ENCODE data around the gene PLA2G2F. TPM values are rescaled to one million over a fixed set of nuclear protein-coding genes. Genes with fewer than 3 reads are reported as not detected.

Gene PLA2G2F
- total RNA-seq, 1 donor from 2014 or later: not detected

- Mint-ChIP-seq H3K27me3 (ENCODE audit: low read depth) (peaks cover 25% of the 10 kb centered on the region), H3K27ac (peak overlapping the region; percentile 23), H3K4me1 (peaks cover 33% of the 10 kb centered on the region), H3K4me3 (peak overlapping the region; percentile 76), H3K36me3 (peaks cover under 1% of the 10 kb centered on the region), H3K9me3 (no peaks in the 10 kb centered on the region)
- TF ChIP-seq, protein P1, sequence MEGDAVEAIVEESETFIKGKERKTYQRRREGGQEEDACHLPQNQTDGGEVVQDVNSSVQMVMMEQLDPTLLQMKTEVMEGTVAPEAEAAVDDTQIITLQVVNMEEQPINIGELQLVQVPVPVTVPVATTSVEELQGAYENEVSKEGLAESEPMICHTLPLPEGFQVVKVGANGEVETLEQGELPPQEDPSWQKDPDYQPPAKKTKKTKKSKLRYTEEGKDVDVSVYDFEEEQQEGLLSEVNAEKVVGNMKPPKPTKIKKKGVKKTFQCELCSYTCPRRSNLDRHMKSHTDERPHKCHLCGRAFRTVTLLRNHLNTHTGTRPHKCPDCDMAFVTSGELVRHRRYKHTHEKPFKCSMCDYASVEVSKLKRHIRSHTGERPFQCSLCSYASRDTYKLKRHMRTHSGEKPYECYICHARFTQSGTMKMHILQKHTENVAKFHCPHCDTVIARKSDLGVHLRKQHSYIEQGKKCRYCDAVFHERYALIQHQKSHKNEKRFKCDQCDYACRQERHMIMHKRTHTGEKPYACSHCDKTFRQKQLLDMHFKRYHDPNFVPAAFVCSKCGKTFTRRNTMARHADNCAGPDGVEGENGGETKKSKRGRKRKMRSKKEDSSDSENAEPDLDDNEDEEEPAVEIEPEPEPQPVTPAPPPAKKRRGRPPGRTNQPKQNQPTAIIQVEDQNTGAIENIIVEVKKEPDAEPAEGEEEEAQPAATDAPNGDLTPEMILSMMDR (IDR thresholded peaks at IDR 0.05; ENCODE audit: unreplicated experiment): no peak
- DNase-seq (ENCODE audit: low spot score in 2 of 2, unreplicated experiment in 2 of 2): no peak
Measured at GRCh38 chr1:20187103-20187812, 48.1 kb downstream of the PLA2G2F start.

DNA sequence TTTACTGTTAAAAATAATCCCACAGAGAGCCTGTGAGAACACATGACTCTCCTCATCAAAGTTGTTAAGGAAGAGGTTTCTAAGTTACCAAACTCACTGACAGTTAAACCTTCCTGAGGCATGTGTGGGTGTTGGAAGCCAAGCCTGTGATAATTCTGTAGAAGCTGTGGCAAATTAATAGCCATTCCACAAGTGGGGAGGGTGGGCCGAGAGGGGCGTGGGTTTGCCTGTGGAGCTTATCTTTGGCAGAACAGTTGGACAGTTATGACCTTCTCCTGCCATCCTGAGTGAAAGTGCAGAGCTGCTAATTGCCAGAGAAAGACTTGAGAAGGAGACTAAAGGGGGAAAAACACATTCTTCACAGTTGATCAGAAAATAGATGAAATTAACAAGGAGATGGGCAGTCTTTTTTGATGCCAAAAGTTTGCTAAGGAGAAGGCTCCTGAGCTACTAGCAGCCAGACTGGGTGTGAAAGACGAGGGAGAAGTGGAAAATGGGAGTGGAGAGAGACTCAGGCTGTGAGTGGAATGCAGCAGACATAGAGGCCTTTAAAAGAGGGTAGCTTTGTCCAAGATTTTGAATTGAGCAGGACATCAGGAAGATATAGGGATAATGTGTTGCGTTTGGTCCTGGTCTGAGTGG, 48.8 kb downstream of the PLA2G2F start:
- no peaks in the 10 kb centered on the region for H3K9me3 Mint-ChIP-seq
- H3K4me3 Mint-ChIP-seq: no peak overlapping the region
- peaks cover 3% of the 10 kb centered on the region for H3K36me3 Mint-ChIP-seq
- peak overlapping the region; percentile 8 for H3K27ac Mint-ChIP-seq
- DNase-seq (ENCODE audit: low spot score in 2 of 2, unreplicated experiment in 2 of 2): no peak
- peaks cover 33% of the 10 kb centered on the region for H3K4me1 Mint-ChIP-seq
- TF ChIP-seq, protein P1 (IDR thresholded peaks at IDR 0.05; ENCODE audit: unreplicated experiment): no peak
- peaks cover 27% of the 10 kb centered on the region for H3K27me3 Mint-ChIP-seq (ENCODE audit: low read depth)

GRCh38 chr1:20188455-20188817, 49.3 kb downstream of the PLA2G2F start:
- DNase-seq (ENCODE audit: low spot score in 2 of 2, unreplicated experiment in 2 of 2): no peak
- H3K27ac Mint-ChIP-seq: no peak overlapping the region
- H3K4me1 Mint-ChIP-seq: peaks cover 33% of the 10 kb centered on the region
- H3K36me3 Mint-ChIP-seq: peaks cover 3% of the 10 kb centered on the region
- TF ChIP-seq, protein P1 (IDR thresholded peaks at IDR 0.05; ENCODE audit: unreplicated experiment): no peak
- peaks cover 27% of the 10 kb centered on the region for H3K27me3 Mint-ChIP-seq (ENCODE audit: low read depth)
- no peaks in the 10 kb centered on the region for H3K9me3 Mint-ChIP-seq
- no peak overlapping the region for H3K4me3 Mint-ChIP-seq

GRCh38 chr1:20189664-20190063, 50.5 kb downstream of the PLA2G2F start:
- no peak overlapping the region for H3K27ac Mint-ChIP-seq
- H3K27me3 Mint-ChIP-seq (ENCODE audit: low read depth): peaks cover 25% of the 10 kb centered on the region
- DNase-seq (ENCODE audit: low spot score in 2 of 2, unreplicated experiment in 2 of 2): no peak
- peaks cover 3% of the 10 kb centered on the region for H3K36me3 Mint-ChIP-seq
- peaks cover 36% of the 10 kb centered on the region for H3K4me1 Mint-ChIP-seq
- no peak overlapping the region for H3K4me3 Mint-ChIP-seq
- H3K9me3 Mint-ChIP-seq: no peaks in the 10 kb centered on the region
- TF ChIP-seq, protein P1 (IDR thresholded peaks at IDR 0.05; ENCODE audit: unreplicated experiment): no peak

DNA sequence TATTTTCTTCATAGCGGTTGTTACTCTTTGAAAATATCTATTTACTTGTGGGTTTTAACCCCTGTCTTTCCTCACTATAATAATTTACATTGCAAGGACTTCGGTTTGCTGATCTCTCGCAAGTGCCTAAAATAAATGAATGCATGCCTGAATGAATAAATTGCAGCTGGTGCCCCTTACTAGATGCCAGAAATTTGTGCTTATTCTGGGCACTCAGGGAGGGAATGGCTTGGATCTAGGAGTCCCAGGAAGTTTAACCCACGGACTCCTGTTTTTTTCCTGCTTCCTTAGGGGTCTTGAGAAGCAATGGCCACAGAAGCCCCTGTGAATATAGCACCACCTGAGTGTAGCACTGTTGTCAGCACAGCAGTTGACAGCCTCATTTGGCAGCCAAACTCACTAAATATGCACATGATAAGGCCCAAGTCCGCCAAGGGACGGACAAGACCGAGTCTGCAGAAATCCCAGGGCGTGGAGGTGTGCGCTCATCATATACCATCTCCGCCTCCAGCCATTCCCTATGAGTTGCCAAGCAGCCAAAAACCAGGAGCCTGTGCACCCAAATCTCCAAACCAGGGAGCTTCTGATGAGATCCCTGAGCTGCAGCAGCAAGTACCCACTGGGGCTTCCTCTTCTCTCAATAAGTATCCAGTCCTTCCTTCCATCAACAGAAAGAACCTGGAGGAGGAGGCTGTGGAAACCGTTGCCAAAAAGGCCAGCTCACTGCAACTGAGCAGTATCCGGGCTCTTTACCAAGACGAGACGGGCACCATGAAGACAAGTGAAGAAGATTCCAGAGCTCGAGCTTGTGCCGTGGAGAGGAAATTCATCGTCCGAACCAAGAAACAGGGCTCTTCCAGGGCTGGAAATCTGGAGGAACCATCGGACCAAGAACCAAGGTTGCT, 51.4 kb downstream of the PLA2G2F start:
- TF ChIP-seq, protein P1 (IDR thresholded peaks at IDR 0.05; ENCODE audit: unreplicated experiment): no peak
- Mint-ChIP-seq H3K9me3 (no peaks in the 10 kb centered on the region), H3K4me3 (no peak overlapping the region), H3K27ac (no peak overlapping the region), H3K27me3 (ENCODE audit: low read depth) (peaks cover 25% of the 10 kb centered on the region), H3K36me3 (peaks cover 3% of the 10 kb centered on the region), H3K4me1 (peaks cover 38% of the 10 kb centered on the region)
- DNase-seq (ENCODE audit: low spot score in 2 of 2, unreplicated experiment in 2 of 2): no peak

Measured in mesothelial cell of epicardium (in vitro differentiated cells).